ENCODE results near the gene TSHB. TPM values are rescaled to one million over a fixed set of nuclear protein-coding genes. Genes with fewer than 3 reads are reported as not detected.
"Not testable (repeated sequence)": the region's sequence is repeated elsewhere in the genome, so short reads cannot be mapped to it uniquely, and the experiment has no call there.

The TSHB gene
- total and polyA plus RNA-seq, 7 donors: not detected

GRCh38 chr1:115006191-115006590 is 23.4 kb upstream of the TSHB start:
- H3K27ac ChIP-seq: no peak overlapping the region
- H3K36me3 ChIP-seq (ENCODE audit: insufficient read depth in 1 of 2, low read depth in 1 of 2): no peaks in the 10 kb centered on the region
- H3K9me3 ChIP-seq: no peaks in the 10 kb centered on the region
- intact Hi-C loops (cut with DNase I): no loop called here
- peaks cover 0 to 6% (median 0%) of the 10 kb centered on the region in 3 donors for H3K27me3 ChIP-seq (ENCODE audit: insufficient read depth in 3 of 3, low read length in 2 of 3)
- WGBS, 3 donors: 84 to 89% (median 87%) methylated on average over 2 of the region's 2 CpGs
- H3K4me3 ChIP-seq: no peak overlapping the region
- no peak for DNase-seq
- no peak for ATAC-seq
- no peak for TF ChIP-seq CTCF (IDR thresholded peaks at IDR 0.05)
- no peaks in the 10 kb centered on the region for H3K4me1 ChIP-seq

GRCh38 chr1:115012006-115012405 is 17.6 kb upstream of the TSHB start:
- Histone ChIP-seq H3K4me1 (no peaks in the 10 kb centered on the region), H3K36me3 (ENCODE audit: insufficient read depth in 1 of 2, low read depth in 1 of 2) (no peaks in the 10 kb centered on the region), H3K4me3 (no peak overlapping the region), H3K27me3 (ENCODE audit: insufficient read depth in 3 of 3, low read length in 2 of 3) (no peaks in the 10 kb centered on the region), H3K9me3 (no peaks in the 10 kb centered on the region), H3K27ac (no peak overlapping the region)
- WGBS, 3 donors: 89 to 100% (median 90%) methylated on average over 1 of the region's 1 CpG
- DNase-seq (no peak), ATAC-seq (no peak)
- TF ChIP-seq CTCF (IDR thresholded peaks at IDR 0.05): no peak
- intact Hi-C loops (cut with DNase I): no loop called here

- H3K27me3 ChIP-seq (ENCODE audit: insufficient read depth in 3 of 3, low read length in 2 of 3): no peaks in the 10 kb centered on the region
- ATAC-seq: no peak
These were observed 17.2 kb upstream of the TSHB start for GRCh38 chr1:115012434-115012833.

GRCh38 chr1:115013792-115014191 is 15.8 kb upstream of the TSHB start:
- ATAC-seq: no peak
- TF ChIP-seq CTCF (IDR thresholded peaks at IDR 0.05): no peak
- intact Hi-C loops (cut with DNase I): no loop called here
- Histone ChIP-seq H3K36me3 (ENCODE audit: insufficient read depth in 1 of 2, low read depth in 1 of 2) (no peaks in the 10 kb centered on the region), H3K9me3 (no peaks in the 10 kb centered on the region), H3K4me1 (no peaks in the 10 kb centered on the region), H3K27ac (no peak overlapping the region), H3K4me3 (no peak overlapping the region), H3K27me3 (ENCODE audit: insufficient read depth in 3 of 3, low read length in 2 of 3) (no peaks in the 10 kb centered on the region)
- whole genome bisulfite sequencing, 3 donors: 84 to 91% (median 88%) methylated on average over 2 of the region's 2 CpGs
- DNase-seq: no peak

More at GRCh38 chr1:115012434-115012833, 17.2 kb upstream of the TSHB start:
- intact Hi-C loops (cut with DNase I): no loop called here
- no peak overlapping the region for H3K4me3 ChIP-seq
- H3K9me3 ChIP-seq: no peaks in the 10 kb centered on the region
- TF ChIP-seq CTCF (IDR thresholded peaks at IDR 0.05): no peak
- WGBS, 3 donors: 43 to 64% (median 53%) methylated on average over 1 of the region's 1 CpG
- H3K36me3 ChIP-seq (ENCODE audit: insufficient read depth in 1 of 2, low read depth in 1 of 2): no peaks in the 10 kb centered on the region
- H3K4me1 ChIP-seq: no peaks in the 10 kb centered on the region
- no peak for DNase-seq
- H3K27ac ChIP-seq: no peak overlapping the region

- ATAC-seq; H3K4me3 ChIP-seq; DNase-seq; H3K36me3 ChIP-seq (ENCODE audit: insufficient read depth in 1 of 2, low read depth in 1 of 2); H3K27ac ChIP-seq; H3K27me3 ChIP-seq (ENCODE audit: insufficient read depth in 3 of 3, low read length in 2 of 3); intact Hi-C loops (cut with DNase I); H3K4me1 ChIP-seq; H3K9me3 ChIP-seq: not testable (repeated sequence)
- WGBS, 3 donors: 82 to 95% (median 86%) methylated on average over 9 of the region's 9 CpGs
These were observed 10.1 kb upstream of the TSHB start for GRCh38 chr1:115019549-115019948.

All from psoas muscle (tissue), 8 donors.